ENCODE data around the gene CNKSR3. TPM values are rescaled to one million over a fixed set of nuclear protein-coding genes. Genes with fewer than 3 reads are reported as not detected.

The CNKSR3 gene
- total and polyA plus RNA-seq, 2 experiments from 2014 or later = 22.4 to 23.9 TPM

DNA sequence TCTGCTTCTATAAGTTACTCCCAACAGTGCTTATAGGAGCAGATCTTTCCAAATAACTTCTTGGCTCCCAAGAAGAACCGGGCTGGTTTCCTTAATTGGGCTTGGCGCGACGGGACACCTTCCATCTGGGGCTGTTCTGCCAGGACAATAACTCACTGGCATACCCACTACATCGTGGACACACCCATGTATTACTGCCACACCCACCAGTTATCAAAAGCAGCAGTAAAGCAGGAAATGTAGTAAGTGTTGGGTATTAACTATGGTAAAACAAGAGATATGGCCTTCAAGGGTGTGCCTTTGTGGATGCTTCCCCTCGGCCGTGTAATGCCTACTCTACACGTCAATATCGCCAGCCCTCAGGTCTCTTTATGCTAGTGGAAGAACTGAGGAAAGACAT is 24.7 kb downstream of the CNKSR3 start:
- no peak for TF ChIP-seq EZH2phosphoT487 (IDR thresholded peaks at IDR 0.05; ENCODE audit: low read depth, severe bottlenecking, unreplicated experiment)
- H3K9me2 ChIP-seq (replicated peaks; ENCODE audit: insufficient read depth) = no peaks in the 10 kb centered on the region
- peaks cover 30% of the 10 kb centered on the region for H4K20me1 ChIP-seq (ENCODE audit: insufficient read depth, poor library complexity, severe bottlenecking)
- no peaks in the 10 kb centered on the region for H3K27me3 ChIP-seq
- H3K79me2 ChIP-seq = peaks cover 97% of the 10 kb centered on the region
- peaks cover 14% of the 10 kb centered on the region for H3K4me1 ChIP-seq (ENCODE audit: insufficient read depth)
- no peaks in the 10 kb centered on the region for H3K9me3 ChIP-seq (ENCODE audit: low read depth)
- no peaks in the 10 kb centered on the region for H3K36me3 ChIP-seq (replicated peaks; ENCODE audit: insufficient read depth, low read depth)
- H3K4me2 ChIP-seq = no peak overlapping the region
- H2AFZ ChIP-seq = no peak overlapping the region
- H3K27ac ChIP-seq = no peak overlapping the region
- 84% methylated on average over 9 of the region's 9 CpGs for WGBS (ENCODE audit: low lambda C conversion rate, missing lambda C conversion rate)
- no peak overlapping the region for H3K4me3 ChIP-seq
- no peak for DNase-seq (ENCODE audit: low spot score)

DNA sequence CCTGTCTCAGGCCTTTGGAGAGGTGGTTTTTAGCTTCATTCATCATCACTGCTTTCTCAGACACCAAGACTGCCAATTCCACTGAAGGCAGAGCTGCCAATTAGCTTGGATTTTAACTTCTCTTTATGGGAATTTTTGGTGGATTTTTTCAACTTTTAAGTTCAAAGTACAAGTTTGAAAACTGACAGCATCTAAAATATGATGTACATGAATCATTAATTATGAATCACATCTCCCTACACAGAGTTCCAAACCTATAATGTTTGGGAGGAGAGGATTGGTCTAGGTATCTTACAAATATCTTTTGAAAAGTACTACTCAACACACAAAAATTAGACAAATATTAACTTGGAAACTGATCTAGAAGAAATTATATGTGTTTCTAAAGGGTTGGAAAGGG is 25.5 kb downstream of the CNKSR3 start:
- Histone ChIP-seq H3K27me3 (no peaks in the 10 kb centered on the region), H4K20me1 (ENCODE audit: insufficient read depth, poor library complexity, severe bottlenecking) (peaks cover 36% of the 10 kb centered on the region), H3K4me3 (no peak overlapping the region), H3K9me3 (ENCODE audit: low read depth) (no peaks in the 10 kb centered on the region), H3K79me2 (peaks cover 97% of the 10 kb centered on the region), H3K27ac (no peak overlapping the region), H3K9me2 (replicated peaks; ENCODE audit: insufficient read depth) (no peaks in the 10 kb centered on the region), H3K4me1 (ENCODE audit: insufficient read depth) (peaks cover 18% of the 10 kb centered on the region), H3K36me3 (replicated peaks; ENCODE audit: insufficient read depth, low read depth) (no peaks in the 10 kb centered on the region), H3K4me2 (no peak overlapping the region), H2AFZ (no peak overlapping the region)
- DNase-seq (ENCODE audit: low spot score) = no peak
- TF ChIP-seq, protein P1, sequence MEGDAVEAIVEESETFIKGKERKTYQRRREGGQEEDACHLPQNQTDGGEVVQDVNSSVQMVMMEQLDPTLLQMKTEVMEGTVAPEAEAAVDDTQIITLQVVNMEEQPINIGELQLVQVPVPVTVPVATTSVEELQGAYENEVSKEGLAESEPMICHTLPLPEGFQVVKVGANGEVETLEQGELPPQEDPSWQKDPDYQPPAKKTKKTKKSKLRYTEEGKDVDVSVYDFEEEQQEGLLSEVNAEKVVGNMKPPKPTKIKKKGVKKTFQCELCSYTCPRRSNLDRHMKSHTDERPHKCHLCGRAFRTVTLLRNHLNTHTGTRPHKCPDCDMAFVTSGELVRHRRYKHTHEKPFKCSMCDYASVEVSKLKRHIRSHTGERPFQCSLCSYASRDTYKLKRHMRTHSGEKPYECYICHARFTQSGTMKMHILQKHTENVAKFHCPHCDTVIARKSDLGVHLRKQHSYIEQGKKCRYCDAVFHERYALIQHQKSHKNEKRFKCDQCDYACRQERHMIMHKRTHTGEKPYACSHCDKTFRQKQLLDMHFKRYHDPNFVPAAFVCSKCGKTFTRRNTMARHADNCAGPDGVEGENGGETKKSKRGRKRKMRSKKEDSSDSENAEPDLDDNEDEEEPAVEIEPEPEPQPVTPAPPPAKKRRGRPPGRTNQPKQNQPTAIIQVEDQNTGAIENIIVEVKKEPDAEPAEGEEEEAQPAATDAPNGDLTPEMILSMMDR (IDR thresholded peaks at IDR 0.05; ENCODE audit: poor library complexity) = no peak
- no peak for TF ChIP-seq EZH2phosphoT487 (IDR thresholded peaks at IDR 0.05; ENCODE audit: low read depth, severe bottlenecking, unreplicated experiment)
- no peak for TF ChIP-seq EZH2 (IDR thresholded peaks at IDR 0.05; ENCODE audit: borderline replicate concordance)

DNA sequence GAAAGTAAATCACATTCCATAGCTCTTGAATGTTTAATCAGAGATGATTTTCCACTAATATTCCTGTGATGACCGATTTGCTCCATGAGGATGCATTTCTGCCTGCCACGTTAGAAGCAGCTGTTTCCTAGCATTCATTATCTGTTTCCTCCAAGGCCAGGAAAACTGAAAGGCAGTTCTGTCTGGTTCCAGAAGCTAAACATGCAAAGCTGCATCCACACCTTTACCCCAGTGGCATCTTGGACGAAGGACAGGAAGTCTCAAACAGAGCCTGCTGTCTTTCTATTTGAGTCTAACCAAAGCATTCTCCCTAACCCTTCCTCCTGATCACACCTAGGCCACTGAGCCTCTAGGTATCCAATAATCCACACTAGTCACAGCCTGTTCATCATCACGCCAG is 27.6 kb downstream of the CNKSR3 start:
- Histone ChIP-seq H3K9me3 (ENCODE audit: low read depth) (no peaks in the 10 kb centered on the region), H3K4me2 (no peak overlapping the region), H3K4me1 (ENCODE audit: insufficient read depth) (peaks cover 39% of the 10 kb centered on the region), H3K4me3 (no peak overlapping the region), H3K27ac (no peak overlapping the region), H3K36me3 (replicated peaks; ENCODE audit: insufficient read depth, low read depth) (no peaks in the 10 kb centered on the region), H3K27me3 (no peaks in the 10 kb centered on the region), H3K79me2 (peaks cover 95% of the 10 kb centered on the region), H4K20me1 (ENCODE audit: insufficient read depth, poor library complexity, severe bottlenecking) (peaks cover 41% of the 10 kb centered on the region), H3K9me2 (replicated peaks; ENCODE audit: insufficient read depth) (no peaks in the 10 kb centered on the region), H2AFZ (no peak overlapping the region)
- WGBS (ENCODE audit: low lambda C conversion rate, missing lambda C conversion rate) = 70% methylated on average over 4 of the region's 4 CpGs
- TF ChIP-seq EZH2phosphoT487 (IDR thresholded peaks at IDR 0.05; ENCODE audit: low read depth, severe bottlenecking, unreplicated experiment) (no peak), EZH2 (IDR thresholded peaks at IDR 0.05; ENCODE audit: borderline replicate concordance) (no peak)
- TF ChIP-seq, protein P1 (IDR thresholded peaks at IDR 0.05; ENCODE audit: poor library complexity) = no peak
- no peak for DNase-seq (ENCODE audit: low spot score)

DNA sequence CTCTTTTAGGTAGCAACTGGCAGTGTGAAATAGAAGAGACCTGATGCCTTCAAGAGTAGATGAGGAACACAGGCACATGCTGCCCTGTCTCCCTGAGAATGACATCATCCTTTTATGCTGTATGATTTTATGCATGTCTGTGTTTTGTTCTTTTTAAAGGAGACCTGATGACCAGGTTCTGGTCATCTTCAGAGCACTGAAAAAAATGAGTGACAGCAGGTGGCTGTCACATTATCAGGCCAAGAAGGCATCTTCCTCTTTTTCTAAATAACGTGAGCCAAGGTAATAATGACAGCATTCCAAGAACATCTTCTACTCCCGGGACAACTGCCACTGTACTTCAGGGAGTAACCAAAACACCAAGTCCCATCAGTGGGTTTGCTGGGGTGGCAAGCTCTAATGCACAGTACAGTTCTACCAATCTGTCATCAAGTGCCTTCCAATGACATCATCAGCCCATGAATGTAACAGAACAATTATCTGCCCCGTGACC is 28.9 kb downstream of the CNKSR3 start:
- DNase-seq (ENCODE audit: low spot score) = no peak
- Histone ChIP-seq H3K27ac (no peak overlapping the region), H4K20me1 (ENCODE audit: insufficient read depth, poor library complexity, severe bottlenecking) (peaks cover 42% of the 10 kb centered on the region), H3K4me3 (no peak overlapping the region), H3K27me3 (no peaks in the 10 kb centered on the region), H3K9me2 (replicated peaks; ENCODE audit: insufficient read depth) (no peaks in the 10 kb centered on the region), H3K79me2 (peaks cover 96% of the 10 kb centered on the region), H3K4me2 (no peak overlapping the region), H2AFZ (no peak overlapping the region), H3K9me3 (ENCODE audit: low read depth) (no peaks in the 10 kb centered on the region), H3K4me1 (ENCODE audit: insufficient read depth) (peaks cover 37% of the 10 kb centered on the region), H3K36me3 (replicated peaks; ENCODE audit: insufficient read depth, low read depth) (no peaks in the 10 kb centered on the region)
- TF ChIP-seq EZH2phosphoT487 (IDR thresholded peaks at IDR 0.05; ENCODE audit: low read depth, severe bottlenecking, unreplicated experiment) (no peak), EZH2 (IDR thresholded peaks at IDR 0.05; ENCODE audit: borderline replicate concordance) (no peak)
- TF ChIP-seq, protein P1 (IDR thresholded peaks at IDR 0.05; ENCODE audit: poor library complexity) = no peak
- WGBS (ENCODE audit: low lambda C conversion rate, missing lambda C conversion rate) = 78% methylated on average over 3 of the region's 3 CpGs

All from hepatocyte (in vitro differentiated cells).